Activated naive CD4-positive, alpha-beta T cell treated with anti-CD3 and anti-CD28 coated beads, Interleukin-2, amount 50 U/mL, for 24 hours (primary cell): ENCODE results near the gene CLN6.
A peak's percentile ranks its signal among the peaks of the same experiment; 100 is the strongest.
"Not testable (repeated sequence)": the region's sequence is repeated elsewhere in the genome, so short reads cannot be mapped to it uniquely, and the experiment has no call there.

ENCODE experiments used
- H3K27ac Mint-ChIP-seq: one replicate; pipeline ENCODE4 v1.8.0; 2021; ENCODE audit warnings: mild to moderate bottlenecking, mixed read lengths
- H3K27me3 Mint-ChIP-seq: one replicate; pipeline ENCODE4 v1.8.0; 2021; ENCODE audit warnings: mixed read lengths
- H3K36me3 Mint-ChIP-seq: one replicate; pipeline ENCODE4 v1.8.0; 2021; ENCODE audit warnings: mixed read lengths
- H3K4me1 Mint-ChIP-seq: one replicate; pipeline ENCODE4 v1.8.0; 2021; ENCODE audit warnings: mixed read lengths
- H3K4me3 Mint-ChIP-seq: one replicate; pipeline ENCODE4 v1.8.0; 2021; ENCODE audit warnings: mild to moderate bottlenecking, mixed read lengths
- H3K9me3 Mint-ChIP-seq: one replicate; pipeline ENCODE4 v1.8.0; 2021; ENCODE audit warnings: mixed read lengths

CLN6 gene

DNA sequence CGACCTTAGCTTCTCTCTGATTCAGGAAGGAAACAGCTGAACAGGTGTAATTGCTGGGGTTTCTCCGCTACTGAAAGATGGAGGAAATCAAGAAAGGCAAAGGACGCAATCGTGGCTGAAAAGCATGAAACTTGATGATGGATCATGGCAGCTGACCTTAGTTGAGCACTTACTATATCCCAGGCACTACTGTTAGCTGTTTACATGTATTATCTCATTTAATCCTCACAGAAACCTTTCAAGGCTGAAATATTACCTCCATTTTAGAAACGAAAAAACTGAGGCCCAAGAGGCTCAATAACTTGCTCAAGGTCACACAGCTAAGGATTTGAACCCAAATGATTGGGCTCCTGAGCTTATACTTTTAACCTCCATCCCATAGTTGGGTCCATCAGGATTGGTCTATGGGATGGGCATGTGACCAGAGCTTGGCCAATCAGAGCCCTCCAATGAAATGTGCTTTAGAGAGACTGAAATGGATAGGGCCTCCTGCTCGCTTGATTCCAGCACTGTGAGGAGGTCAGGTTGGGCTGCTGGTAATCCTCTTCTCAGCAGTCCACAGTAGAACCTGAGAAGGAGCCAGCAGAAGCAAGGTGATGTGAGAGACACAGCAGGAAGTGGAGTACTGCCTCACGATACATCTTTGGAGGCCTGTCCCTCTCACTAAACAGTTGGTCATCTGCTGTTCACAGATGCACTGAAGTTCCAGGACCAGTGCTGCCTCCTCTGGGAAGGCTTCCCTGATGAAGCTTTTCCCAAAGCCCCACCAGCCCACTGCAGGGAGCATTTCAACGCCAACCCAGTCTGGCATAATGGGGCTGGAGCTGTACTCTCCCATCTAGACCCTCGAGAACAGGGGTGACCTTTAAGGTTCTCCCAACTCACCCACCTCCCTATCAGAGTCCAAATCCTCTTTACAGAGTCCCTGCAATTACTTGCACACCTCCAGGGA, 10.4 kb downstream of the CLN6 start:
- no peaks in the 10 kb centered on the region for H3K27me3 Mint-ChIP-seq
- no peak overlapping the region for H3K4me3 Mint-ChIP-seq
- H3K27ac Mint-ChIP-seq, result no peak overlapping the region
- peaks cover 4% of the 10 kb centered on the region for H3K36me3 Mint-ChIP-seq
- H3K4me1 Mint-ChIP-seq, result no peaks in the 10 kb centered on the region
- H3K9me3 Mint-ChIP-seq, result no peaks in the 10 kb centered on the region

DNA sequence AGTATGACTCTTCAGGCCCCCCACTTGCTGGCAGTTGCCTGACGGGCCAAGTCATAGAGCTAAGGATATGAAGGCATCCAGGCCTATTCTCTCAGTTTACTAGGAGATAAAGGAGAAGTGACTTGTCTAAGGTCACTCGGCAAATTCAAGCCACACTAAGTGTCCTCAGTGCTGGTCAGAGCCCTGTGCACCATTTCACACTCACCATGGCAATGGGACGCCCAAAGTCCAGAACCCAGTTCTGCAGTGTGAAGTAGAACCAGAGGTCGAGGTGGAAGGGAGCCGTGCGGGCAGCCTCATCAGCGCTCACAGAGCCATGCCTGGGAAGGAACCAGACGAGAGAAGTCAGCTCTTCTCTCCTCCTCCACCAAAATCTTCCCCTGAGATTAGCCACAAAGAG, 11.2 kb downstream of the CLN6 start:
- no peaks in the 10 kb centered on the region for H3K4me1 Mint-ChIP-seq
- H3K27me3 Mint-ChIP-seq, result no peaks in the 10 kb centered on the region
- no peaks in the 10 kb centered on the region for H3K9me3 Mint-ChIP-seq
- no peak overlapping the region for H3K4me3 Mint-ChIP-seq
- no peak overlapping the region for H3K27ac Mint-ChIP-seq
- H3K36me3 Mint-ChIP-seq, result peaks cover 6% of the 10 kb centered on the region

DNA sequence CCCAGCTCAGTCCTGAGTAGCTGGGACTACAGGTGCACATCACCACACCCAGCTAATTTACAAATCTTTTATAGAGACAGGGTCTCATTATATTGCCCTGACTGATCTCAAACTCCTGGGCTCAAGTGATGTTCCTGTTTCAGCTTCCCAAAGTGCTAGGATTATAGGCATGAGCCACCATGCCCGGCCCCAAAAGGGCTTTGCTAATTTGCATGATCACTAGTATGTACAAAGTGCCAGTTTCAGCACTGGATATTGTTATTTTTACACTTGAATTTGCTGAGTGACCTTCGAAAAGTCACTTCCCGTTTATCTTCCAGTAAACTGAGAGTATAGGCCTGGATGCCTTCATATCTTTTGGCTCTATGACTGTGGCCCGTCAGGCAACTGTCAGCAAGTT, 12.2 kb downstream of the CLN6 start:
- no peak overlapping the region for H3K27ac Mint-ChIP-seq
- H3K4me1 Mint-ChIP-seq, result no peaks in the 10 kb centered on the region
- H3K4me3 Mint-ChIP-seq, result no peak overlapping the region
- peaks cover 6% of the 10 kb centered on the region for H3K36me3 Mint-ChIP-seq
- H3K27me3 Mint-ChIP-seq, result no peaks in the 10 kb centered on the region
- H3K9me3 Mint-ChIP-seq, result no peaks in the 10 kb centered on the region

DNA sequence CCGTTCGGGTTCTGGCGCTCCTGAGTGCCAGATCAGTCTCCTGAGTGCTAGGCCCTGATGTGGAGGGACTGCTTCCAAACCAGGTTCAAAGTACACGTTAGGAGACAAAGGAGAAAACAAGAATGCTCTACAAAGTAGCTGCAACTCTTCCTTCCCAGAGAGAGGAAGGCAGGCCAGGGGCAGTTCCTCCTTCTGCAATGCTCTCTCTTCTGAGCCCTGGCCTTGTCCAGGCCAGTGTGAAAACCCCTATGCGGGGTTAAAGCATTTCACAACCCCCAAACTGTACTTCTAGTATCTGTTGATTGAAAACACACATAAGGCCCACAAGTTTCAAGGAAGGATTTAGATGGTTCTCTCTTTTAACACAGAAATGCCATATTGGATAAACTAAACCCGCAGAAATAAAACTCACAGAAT, 14.7 kb downstream of the CLN6 start:
- Mint-ChIP-seq H3K9me3 (no peaks in the 10 kb centered on the region), H3K4me1 (peaks cover 3% of the 10 kb centered on the region), H3K36me3 (peaks cover 6% of the 10 kb centered on the region), H3K4me3 (no peak overlapping the region), H3K27me3 (no peaks in the 10 kb centered on the region), H3K27ac (no peak overlapping the region)

DNA sequence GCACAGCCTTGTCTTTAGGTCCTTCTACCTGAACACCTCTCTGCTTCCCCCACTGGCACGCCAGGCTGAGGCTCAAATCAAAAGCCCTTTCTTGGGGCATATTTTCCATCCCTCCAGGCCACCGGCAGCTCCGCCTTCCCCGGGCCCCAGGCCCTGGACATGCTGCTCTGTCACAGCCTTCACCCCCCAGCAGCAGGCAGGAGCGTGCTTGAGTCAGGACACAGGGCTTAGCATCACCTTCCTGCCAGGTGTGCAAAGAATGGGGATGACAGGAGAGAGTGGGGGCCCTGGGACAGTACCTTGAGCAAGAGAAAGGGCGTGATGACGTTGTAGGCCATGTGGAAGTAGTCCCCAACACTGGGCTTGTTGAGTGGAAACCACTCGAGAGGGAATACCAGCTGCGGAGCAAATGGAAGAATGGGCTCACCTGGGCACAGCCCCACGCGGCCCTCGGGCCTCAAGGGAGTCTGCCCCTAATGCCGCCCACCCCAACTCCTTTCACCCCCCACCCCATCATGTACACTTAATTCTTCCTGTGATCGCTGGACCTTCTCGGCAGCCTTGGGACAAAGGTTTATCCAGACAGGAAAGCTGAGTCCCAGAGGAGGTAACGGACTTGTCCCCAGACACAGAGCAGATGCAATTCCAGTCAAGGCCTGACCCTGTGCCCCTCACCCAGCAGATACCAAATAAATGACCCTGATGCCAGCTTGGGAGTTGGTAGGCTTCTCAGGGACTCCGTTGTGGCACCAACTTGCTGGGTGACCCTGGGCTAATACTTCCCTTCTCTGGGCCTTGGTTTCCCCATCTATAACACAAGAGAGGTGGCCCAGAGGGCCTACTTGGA, 15.3 kb downstream of the CLN6 start:
- peaks cover 8% of the 10 kb centered on the region for H3K4me1 Mint-ChIP-seq
- peaks cover 6% of the 10 kb centered on the region for H3K36me3 Mint-ChIP-seq
- no peaks in the 10 kb centered on the region for H3K27me3 Mint-ChIP-seq
- H3K27ac Mint-ChIP-seq, result no peak overlapping the region
- H3K4me3 Mint-ChIP-seq, result no peak overlapping the region
- no peaks in the 10 kb centered on the region for H3K9me3 Mint-ChIP-seq

DNA sequence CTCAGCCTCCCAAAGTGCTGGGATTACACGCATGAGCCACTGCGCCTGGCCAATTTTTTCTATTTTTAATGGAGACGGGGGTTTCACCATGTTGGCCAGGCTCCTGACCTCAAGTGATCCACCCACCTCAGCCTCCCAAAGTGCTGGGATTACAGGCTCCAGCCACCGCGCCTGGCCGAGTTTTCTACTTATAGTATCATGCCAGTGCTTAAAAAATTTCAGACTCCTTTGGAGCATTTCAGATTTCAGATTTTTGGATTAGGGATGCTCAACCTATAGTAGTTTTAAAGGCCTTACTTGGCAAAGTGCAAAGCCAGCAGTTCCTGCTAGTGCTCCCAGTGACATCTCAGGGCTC, 16.1 kb downstream of the CLN6 start:
- H3K36me3 Mint-ChIP-seq, H3K27me3 Mint-ChIP-seq, H3K9me3 Mint-ChIP-seq, H3K27ac Mint-ChIP-seq, H3K4me3 Mint-ChIP-seq: not testable (repeated sequence)
- peaks cover 15% of the 10 kb centered on the region for H3K4me1 Mint-ChIP-seq

DNA sequence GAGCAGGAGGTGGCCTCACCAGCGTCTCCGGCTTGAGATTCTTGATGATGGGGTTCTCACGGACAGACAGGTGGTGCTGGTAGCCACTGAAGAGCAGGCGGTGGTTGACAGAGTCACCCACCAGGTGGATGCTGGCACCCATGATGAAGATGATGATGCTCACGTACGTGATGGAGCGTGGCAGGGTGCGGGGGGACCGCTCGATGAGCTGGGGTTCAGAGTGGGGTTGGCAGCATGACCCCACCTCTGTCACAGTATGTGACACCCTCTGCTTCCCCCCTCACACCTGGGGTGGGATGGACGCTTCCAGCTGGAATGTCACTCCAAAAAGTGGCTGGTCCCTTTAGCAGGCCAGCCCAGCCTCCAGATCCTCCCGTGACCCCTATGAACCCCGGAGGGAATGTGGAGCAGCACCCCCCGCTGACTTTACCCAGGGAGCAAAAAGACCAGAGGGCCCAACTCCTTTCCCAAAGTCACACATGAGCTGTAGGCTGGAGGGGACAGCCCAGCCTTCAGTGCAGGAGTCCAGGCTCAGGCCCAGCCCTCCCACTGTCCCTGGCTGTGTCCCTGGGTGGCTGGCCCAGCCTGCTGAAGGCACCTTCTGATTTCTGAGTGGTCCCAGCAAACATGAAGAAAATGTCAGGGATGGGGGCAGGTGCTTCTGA, 17.7 kb downstream of the CLN6 start:
- H3K4me3 Mint-ChIP-seq, result no peak overlapping the region
- H3K27ac Mint-ChIP-seq, result no peak overlapping the region
- no peaks in the 10 kb centered on the region for H3K27me3 Mint-ChIP-seq
- peaks cover 2% of the 10 kb centered on the region for H3K36me3 Mint-ChIP-seq
- H3K9me3 Mint-ChIP-seq, result no peaks in the 10 kb centered on the region
- peaks cover 16% of the 10 kb centered on the region for H3K4me1 Mint-ChIP-seq

DNA sequence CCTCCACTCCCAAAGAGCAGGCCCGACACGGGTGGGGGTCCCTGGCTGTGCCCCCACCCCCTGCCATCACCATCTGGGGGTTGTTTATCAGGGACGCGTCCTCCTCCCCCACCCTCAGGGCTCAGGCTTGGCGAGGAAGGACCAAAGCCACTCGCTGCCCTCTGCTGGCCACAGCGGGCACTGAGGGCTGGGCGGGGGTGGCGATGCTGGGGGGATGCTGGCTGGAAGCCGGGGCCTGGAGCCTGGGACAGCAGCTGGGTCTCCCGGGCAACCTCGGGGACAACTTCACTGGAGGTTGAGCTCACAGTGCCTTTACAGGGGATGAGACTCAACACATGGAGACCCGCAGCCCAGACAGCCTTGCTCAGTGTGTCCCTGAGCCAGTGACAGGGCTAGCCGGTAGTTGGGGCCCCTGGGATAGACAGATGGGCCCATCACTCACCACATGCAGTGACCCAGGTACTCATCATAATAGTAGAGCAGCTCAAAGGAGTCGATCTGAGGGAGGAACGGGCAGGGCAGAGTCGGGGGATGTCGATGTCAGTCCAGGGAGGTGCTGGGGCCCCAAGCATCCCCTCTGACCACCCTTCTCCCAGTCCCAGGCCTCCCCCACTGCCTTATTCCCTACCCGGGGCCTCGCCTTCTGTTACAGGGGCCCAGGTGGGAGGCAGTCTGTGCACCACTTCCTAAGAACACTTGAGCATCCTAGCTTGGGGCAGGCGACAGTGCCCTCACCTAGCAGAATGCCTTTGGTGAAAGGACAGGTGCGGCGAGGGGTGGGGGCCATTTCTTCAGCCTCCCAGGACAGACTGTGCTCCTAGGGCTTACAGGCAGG, 18.5 kb downstream of the CLN6 start:
- Mint-ChIP-seq H3K9me3 (no peaks in the 10 kb centered on the region), H3K4me1 (peaks cover 16% of the 10 kb centered on the region), H3K27me3 (no peaks in the 10 kb centered on the region), H3K4me3 (no peak overlapping the region), H3K36me3 (peaks cover 2% of the 10 kb centered on the region), H3K27ac (no peak overlapping the region)

DNA sequence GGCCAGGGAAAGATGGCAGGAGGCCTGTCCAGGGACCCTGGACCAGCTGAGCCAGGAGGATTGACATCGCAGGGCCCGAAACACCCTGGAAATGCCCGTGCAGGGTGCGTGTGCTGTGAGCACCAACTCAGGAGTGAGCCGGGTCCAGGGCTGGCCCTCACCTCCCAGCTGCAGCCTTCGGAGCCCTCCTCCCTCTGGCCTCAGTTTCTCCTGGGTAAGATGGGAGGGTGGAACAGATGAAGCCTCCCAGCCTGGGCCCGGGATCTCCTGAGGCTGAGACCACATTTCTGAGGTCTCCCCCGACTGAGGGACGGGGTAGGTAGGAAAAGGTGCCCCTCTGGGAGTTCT, 19.1 kb downstream of the CLN6 start:
- H3K4me1 Mint-ChIP-seq, result peaks cover 16% of the 10 kb centered on the region
- H3K36me3 Mint-ChIP-seq, result peaks cover 2% of the 10 kb centered on the region
- H3K27ac Mint-ChIP-seq, result no peak overlapping the region
- H3K4me3 Mint-ChIP-seq, result no peak overlapping the region
- H3K9me3 Mint-ChIP-seq, result no peaks in the 10 kb centered on the region
- H3K27me3 Mint-ChIP-seq, result no peaks in the 10 kb centered on the region

DNA sequence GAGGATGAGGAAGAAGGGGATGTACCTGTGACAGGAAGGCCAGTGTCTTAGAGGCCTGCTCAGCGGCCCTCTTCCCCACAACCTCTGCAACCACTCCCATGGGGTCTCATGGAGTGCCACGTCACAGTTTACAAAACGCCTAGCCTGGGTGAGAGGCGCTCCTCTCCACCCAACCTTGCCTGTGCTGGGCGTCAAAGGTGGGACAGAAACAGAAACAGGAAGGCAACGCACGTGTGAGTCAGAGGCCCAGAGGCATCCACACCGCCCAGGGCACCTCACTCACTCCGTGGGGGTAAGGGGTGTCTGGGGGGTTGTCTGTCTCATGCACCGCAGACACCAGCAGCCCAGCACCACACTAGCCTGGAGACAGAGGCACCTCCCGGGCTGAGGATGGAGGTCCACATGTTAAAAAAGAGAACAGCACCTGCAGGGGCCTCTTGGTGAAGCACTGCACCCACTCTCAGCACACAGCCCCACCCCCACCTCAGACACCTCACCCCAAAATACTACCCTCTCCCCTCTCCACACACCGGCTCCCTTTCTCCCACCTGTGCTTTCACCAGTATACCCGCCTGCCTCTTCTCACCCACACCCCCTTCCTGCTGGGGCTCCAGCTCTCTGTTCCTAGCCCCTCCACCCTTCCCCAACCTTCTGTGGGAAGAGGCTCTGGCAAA, 19.7 kb downstream of the CLN6 start:
- H3K27ac Mint-ChIP-seq, result no peak overlapping the region
- peaks cover 2% of the 10 kb centered on the region for H3K36me3 Mint-ChIP-seq
- no peaks in the 10 kb centered on the region for H3K9me3 Mint-ChIP-seq
- H3K4me1 Mint-ChIP-seq, result peaks cover 16% of the 10 kb centered on the region
- H3K4me3 Mint-ChIP-seq, result no peak overlapping the region
- H3K27me3 Mint-ChIP-seq, result no peaks in the 10 kb centered on the region

DNA sequence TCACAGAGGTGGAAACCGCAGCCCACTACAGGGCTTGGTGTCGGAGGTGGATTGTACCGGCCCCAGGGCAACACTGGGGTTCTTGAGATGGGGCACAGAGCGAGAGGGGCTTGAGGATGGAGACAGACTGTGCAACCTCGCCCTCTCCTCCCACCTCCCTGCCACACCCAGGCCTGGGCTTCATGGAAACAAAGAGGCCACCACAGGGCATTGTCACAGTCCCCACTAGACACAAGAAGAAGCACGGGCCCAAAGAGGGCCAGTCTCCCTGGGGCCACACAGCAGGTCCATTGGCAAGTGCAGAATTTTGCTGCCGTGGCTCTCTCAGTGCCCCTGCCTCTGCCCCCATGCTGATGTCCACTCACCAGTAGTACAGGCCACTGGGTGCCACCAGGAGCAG, 20.3 kb downstream of the CLN6 start:
- H3K4me3 Mint-ChIP-seq, result no peak overlapping the region
- H3K36me3 Mint-ChIP-seq, result peaks cover 2% of the 10 kb centered on the region
- H3K27me3 Mint-ChIP-seq, result no peaks in the 10 kb centered on the region
- no peak overlapping the region for H3K27ac Mint-ChIP-seq
- peaks cover 16% of the 10 kb centered on the region for H3K4me1 Mint-ChIP-seq
- H3K9me3 Mint-ChIP-seq, result no peaks in the 10 kb centered on the region

DNA sequence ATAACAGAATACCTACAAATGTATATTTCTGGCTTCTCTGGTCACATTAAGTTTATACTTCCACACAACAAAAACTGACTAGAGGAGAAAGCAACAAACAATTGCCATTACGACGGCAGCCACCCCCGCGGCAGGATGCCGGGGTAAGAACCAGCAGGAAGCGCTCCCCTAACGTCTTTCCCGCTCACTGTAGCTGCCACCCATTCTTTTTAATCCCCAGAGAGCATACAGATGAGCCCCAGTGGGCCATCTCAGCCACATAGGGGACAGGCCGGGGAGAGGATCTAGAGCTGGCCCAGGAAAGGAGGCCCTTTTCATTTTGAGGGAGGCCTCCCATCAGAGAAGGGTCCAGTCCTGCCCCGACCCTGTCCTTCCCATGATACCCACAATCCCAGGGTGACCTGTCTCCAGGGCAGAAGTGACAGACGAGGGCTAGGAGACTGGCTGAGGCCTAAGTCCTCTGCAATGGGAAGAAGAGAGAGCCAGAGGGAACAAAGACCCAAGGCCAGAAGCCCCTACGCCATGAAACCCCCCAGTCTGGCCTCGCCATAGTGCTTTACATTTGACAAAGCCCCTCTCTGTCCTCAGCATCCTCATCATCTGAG, 20.8 kb downstream of the CLN6 start:
- Mint-ChIP-seq H3K27ac (peak overlapping the region; percentile 17), H3K4me3 (peak overlapping the region; percentile 23), H3K4me1 (peaks cover 16% of the 10 kb centered on the region), H3K27me3 (no peaks in the 10 kb centered on the region), H3K36me3 (peaks cover under 1% of the 10 kb centered on the region), H3K9me3 (no peaks in the 10 kb centered on the region)

DNA sequence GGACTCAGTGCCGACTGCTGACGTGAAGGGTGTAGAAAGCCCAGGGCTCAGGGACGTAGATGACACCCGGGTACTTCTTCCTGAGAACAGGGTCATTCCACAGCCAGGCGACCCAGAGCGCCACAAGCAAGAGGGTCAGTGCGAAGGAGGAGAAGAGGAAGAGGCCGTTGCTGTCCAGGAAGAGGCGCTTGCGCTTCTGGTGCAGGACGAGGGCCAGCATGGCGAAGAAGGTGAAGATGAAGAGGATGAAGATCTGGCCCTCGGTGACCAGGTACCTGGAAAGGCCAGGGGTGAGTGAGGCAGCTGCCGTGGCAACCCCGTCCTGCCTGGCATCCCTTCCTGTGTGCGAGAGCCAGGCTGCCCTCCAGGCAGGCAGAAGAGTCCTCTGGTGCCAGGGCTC, 21.4 kb downstream of the CLN6 start:
- no peaks in the 10 kb centered on the region for H3K27me3 Mint-ChIP-seq
- peaks cover 16% of the 10 kb centered on the region for H3K4me1 Mint-ChIP-seq
- no peak overlapping the region for H3K27ac Mint-ChIP-seq
- H3K4me3 Mint-ChIP-seq, result no peak overlapping the region
- no peaks in the 10 kb centered on the region for H3K9me3 Mint-ChIP-seq
- no peaks in the 10 kb centered on the region for H3K36me3 Mint-ChIP-seq

DNA sequence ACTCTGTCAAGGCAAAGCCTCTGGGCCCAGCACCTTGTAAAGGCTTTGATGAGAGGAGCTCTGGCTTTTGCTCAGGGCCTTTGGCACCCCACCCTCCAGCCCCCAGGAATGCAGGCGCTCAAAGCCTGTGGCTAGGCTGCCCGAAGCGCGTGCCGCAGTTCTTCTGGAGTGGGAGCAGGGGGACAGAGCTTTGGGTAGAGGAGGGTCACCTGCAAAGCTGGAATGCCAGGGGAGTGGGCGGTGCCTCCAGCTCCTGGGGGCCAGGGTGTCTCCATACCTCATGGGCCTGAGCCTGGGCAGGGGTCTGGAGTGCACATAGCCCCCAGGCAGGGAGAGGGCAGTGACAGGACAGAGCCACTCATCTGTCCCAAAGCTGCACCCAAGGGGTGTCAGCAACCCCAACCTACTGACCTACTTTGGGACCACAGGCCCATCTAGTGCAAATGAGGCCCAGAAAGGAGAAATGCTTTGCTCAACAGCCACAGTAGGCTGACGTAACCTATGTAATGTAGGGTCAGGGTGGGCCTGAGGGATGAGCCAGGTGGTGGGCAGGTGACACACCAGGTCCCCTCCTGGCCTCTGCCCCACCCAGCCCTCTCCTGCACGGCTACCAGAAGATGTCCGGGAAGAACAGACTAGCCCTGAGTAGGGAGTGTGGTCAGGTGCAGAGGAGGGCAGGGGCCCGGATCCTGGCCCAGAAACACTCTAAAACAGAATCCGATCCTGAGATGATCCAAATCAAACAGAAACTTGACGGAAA, 22.2 kb downstream of the CLN6 start:
- Mint-ChIP-seq H3K9me3 (no peaks in the 10 kb centered on the region), H3K36me3 (no peaks in the 10 kb centered on the region), H3K27ac (no peak overlapping the region), H3K4me1 (peaks cover 16% of the 10 kb centered on the region), H3K4me3 (no peak overlapping the region), H3K27me3 (no peaks in the 10 kb centered on the region)
